Limb (tissue), 2 donors: Measurements from ENCODE around the gene GJC2.

ENCODE experiments used
- DNase-seq, 2 donors: peaks; one replicate each; pipeline ENCODE4 v3.0.0-alpha.2; 2016; ENCODE audit errors: extremely low spot score in 2 of 2

GJC2 gene

DNA sequence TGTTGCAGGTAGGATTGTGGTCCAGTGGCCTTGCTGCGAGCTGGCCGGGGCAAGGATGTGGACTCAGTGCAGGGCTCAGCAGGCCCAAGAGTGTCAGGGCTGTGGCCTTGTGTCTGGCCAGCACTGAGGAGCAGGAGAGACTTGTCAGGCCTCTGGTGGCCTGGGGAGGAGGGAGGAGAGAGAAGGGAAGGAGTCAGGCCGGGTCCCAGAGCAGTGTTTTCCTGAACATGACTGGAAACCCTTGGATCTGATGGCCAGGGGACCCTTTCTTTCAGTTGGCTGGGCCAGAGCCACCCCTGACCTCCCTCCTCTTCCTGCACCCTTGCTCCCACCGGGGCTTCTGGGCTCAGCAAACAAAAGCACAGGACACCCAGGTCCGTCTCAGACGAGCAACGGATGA is 20.9 kb downstream of the GJC2 start:
- DNase-seq: no peak

- no peak for DNase-seq
These were observed 21.6 kb downstream of the GJC2 start for GRCh38 chr1:228171221-228171891.

DNA sequence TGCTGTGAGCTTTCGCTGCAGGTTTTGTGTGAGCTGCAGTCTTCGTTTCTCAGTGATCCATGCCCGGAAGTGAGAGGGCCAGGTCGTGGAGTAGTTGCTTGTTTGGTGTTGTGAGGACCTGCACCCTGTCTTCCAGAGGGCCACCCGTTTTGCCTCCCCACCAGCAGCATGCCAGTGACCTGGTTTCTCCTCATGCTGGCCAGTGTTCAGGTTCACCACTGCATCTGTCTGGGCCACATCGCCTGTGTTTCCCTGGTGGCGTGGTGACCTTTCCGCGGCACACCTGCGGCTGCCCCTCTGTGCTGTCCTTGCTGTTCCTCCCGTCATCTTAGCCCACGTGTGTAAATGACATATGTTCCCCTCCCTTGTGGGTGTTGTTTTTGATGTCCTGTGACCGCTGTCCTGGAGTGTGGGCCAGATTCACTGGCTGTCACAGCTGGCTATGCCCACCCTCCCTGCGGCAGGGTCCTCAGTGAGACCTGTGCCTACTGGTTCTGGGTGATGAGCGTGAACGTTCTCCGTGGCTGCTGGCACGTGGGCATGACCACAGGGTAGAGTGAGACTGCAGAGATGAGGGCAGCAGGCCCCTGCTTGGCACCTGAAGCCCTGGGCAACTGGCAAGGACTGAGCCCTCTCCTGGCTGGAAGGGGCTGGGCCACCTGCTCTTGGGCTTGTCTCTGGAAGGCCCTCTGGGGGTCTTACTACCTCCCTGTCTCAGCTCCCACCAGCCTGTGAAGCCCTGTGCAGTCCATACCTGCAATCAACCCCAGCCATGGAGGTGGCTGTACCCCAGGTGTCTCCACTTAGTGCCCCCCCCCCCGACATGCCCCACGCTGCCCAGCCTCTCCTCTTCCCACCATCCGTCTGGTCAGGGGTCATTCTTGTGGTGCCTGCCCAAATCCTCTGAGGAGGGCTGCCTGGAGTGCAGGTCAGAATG is 23.1 kb downstream of the GJC2 start:
- DNase-seq: no peak

DNA sequence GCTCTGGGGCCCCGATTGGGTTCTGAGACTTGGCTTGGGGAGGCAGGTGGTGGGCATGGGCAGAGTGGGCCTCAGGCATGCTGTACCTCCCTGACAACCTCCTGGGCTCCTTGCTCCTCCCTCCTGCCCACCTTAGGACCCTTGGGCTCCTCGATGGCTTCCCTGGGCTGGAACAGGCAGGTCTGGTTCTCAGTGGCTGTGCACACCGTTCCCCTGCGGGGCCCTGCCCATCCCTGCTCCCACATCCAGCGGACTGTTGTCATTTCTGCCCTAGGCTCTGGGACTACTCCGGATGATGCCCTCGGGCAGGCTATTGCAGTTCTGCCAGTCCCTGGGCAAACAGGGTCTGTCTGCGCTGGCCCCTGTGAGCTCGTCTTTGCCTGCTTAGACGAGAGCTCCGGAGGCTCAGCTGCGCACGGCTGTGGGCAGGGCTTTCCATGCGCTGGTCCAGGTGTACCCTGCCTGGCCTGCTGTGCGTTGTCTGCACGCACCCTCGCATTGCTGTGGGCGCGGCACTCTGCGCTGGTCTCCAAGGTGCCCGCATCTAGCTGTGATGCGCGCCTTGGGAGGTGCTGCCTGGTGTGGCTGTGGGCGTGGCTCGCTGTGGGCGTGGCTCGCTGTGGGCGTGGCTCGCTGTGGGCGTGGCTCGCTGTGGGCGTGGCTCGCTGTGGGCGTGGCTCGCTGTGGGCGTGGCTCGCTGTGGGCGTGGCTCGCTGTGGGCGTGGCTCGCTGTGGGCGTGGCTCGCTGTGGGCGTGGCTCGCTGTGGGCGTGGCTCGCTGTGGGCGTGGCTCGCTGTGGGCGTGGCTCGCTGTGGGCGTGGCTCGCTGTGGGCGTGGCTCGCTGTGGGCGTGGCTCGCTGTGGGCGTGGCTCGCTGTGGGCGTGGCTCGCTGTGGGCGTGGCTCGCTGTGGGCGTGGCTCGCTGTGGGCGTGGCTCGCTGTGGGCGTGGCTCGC is 24.1 kb downstream of the GJC2 start:
- DNase-seq: peak in 1 of 2 donors; percentile 39

- DNase-seq: peak in 1 of 2 donors; percentile 51
These were observed 25.0 kb downstream of the GJC2 start for GRCh38 chr1:228174482-228175315.

- DNase-seq: no peak
These were observed 25.7 kb downstream of the GJC2 start for GRCh38 chr1:228175316-228176023.

DNA sequence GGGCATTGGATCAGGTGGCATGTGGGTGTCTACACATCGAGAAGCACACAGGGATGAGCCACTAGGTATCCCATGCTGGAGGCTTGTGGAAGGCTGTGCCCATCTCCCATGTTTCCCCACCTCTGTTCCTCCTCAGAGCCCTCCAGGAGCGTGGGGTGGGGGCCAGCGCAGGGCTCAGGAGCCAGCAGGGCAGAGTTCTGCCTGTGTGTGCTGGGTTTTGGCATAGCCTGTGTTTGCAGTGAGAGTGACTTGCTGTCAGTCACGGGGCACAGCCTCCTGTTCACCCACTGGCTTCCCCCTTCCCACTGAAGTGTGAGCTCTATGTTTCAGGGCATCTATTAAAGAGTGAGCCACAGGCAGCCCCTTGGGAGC is 26.3 kb downstream of the GJC2 start:
- no peak for DNase-seq

DNA sequence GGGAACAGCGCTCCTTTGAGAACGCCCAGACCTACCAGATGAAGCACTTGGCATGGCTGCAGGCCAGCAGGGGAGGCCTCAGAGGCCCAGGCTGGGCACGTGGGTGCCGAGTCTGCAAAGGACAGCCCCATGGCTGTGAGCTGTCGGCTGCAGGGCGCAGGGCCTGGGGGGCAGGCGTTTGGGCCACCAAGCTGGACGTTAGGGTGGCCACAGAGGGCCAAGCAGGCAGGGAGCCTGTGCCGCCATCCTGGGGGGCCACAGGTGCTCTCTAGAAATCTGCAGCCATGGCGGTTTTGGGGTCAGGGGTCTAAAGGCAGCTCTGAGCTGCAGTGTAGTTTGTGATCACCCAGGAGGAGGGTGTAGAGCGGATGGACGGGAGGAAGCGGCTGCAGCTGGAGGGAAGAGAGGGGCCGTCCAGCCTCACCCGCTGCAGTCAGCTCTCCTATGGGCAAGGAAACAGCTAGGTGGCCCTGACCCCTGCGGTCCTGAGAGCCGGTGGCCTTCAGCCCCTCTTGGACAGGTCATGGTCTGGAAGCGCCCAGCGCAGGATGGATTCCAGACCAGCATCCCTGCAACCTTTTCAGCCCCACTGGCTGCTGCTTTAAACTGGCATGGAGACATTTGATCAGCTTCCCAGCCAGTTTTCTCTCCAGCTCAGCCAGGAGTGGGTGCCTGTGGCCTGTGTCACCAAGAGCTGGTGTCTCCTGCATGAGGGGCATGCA is 26.9 kb downstream of the GJC2 start:
- DNase-seq: no peak

- DNase-seq: no peak
These were observed 27.4 kb downstream of the GJC2 start for GRCh38 chr1:228177183-228177475.

DNA sequence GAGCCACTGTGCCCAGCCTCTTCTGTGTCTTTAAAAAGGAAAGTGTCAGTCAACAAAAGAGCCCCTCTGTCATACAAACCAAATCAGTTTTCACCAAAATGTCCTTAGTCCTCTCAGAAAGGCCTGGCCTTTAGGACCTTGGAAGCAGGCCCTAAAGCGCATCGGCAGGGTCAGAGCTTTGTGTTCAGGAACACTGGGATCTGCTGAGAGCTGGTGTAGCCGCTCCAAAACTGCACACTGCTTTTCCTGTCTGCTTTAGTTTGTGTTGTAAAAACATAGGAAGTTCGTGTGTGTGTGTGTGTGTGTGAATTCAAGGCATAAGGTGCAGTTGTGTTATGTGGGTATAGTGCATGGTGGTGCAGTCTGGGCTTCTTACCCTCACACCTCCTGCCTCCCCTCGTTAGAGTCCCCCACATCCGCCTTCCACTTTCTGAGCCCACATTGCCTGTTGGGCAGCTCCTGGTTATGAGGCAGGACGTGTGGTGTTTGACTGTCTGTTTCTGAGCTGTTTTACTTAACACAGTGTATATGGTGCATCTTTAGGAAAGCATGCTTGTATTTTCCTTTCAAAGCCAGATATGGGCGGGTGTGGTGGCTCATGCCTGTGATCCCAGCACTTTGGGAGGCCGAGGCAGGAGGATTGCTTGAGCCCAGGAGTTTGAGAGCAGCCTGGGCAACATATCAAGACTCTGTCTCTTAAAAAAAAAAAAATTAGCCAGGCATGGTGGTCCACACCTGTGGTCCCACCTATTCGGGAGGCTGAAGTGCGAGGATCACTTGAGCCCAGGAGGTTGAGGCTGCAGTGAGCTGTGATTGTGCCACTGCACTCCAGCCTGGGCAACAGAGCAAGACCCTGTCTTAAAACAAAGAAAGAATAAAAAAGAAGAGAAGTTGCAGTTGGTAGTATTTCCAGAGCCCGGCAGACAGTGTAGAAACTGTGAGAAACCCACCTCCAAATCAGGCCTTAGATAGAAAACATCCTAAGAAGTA is 28.3 kb downstream of the GJC2 start:
- DNase-seq: no peak

DNA sequence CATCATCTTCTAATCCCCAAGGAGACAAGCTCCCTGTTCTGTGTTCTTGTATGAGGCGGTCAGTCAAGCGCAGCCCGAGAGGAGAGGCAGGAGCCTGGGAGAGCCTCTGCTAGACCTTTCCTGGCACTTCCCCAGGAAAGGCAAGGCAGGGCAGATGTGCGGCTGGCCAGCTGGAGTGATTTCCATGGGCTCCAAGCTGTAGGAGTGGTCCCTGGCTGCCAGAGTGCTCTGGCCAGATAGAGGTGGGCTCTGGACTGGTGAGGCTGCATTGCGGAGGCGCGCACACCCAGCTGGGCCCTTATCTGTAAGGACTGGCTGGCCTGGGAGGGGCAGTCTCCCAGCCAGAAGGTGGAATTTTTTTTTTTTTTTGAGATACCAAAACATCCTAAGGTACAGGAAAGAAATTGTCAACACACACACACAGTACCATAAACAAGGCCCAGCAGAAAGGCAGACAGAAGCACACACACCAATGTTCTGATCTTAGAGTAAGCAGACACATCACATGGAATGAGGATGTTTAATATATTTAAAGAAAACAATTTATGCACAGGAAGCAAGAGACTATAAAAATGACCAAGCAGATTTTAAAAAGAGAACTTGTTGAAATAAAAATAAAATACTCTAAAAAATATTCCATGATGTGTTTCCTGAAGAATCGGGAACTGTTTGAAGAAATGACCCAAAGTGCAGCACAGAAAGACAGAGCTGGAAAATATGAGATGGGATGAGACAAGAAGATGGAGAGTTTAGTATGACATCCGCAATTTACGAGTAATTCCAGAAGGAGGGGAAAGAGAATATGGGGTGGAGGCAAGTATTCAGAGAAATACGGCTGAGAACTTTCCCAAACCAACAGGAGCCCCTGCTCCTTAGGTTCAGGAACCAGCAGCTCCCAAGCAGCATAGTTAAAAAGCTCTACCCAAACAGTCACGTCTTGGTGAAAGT is 29.3 kb downstream of the GJC2 start:
- DNase-seq: no peak

DNA sequence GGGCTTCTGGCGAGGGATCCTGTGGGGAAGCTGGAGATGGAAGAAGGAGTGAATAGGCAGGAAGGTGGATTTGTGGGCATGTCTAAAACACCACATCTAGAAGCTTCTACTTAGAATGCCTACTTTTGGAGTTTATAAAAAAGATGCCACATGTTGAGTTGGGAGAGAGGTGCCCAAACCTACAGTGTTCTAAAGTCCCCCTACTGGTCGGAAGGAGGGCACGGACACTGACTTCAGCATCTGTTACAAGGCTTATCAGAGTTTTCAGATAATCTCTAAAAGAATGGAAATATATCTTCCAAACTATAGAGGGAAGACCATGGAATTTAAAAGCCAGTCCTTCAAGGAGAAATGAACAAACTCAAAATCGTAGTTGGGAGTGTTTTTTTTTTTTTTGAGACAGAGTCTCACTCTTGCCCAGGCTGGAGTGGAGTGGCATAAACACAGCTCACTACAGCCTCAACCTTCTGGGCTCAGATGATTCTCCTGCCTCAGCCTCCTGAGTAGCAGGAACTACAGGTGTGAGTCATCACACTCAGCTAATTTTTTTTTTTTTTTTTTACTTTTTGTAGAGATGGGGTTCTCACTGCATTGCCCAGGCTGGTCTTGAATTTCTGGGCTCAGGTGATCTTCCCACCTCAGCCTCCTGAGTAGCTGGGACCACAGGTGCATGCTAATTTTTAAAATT is 30.7 kb downstream of the GJC2 start:
- no peak for DNase-seq

GRCh38 chr1:228180959-228181644 is 31.4 kb downstream of the GJC2 start:
- no peak for DNase-seq

GRCh38 chr1:228181645-228182034 is 31.9 kb downstream of the GJC2 start:
- no peak for DNase-seq

GRCh38 chr1:228182296-228183030 is 32.7 kb downstream of the GJC2 start:
- DNase-seq: no peak
